MV-4-11 (cell line): ENCODE data around the gene AQP5.

Experiments used
- DNase-seq: peaks from one replicate; lab custom pipeline; 2025; lab: John Stamatoyannopoulos, UW

AQP5 gene

GRCh38 chr12:49932533-49933130, 29.0 kb upstream of the AQP5 start:
- no peak for DNase-seq

- no peak for DNase-seq
Measured at GRCh38 chr12:49933796-49934195, 27.9 kb upstream of the AQP5 start.

GRCh38 chr12:49934505-49934904, 27.2 kb upstream of the AQP5 start:
- no peak for DNase-seq

GRCh38 chr12:49936925-49937324, 24.7 kb upstream of the AQP5 start:
- no peak for DNase-seq

- DNase-seq = no peak
Measured at GRCh38 chr12:49937639-49938300, 23.9 kb upstream of the AQP5 start.

- no peak for DNase-seq
Measured at GRCh38 chr12:49939307-49939706, 22.4 kb upstream of the AQP5 start.

GRCh38 chr12:49939707-49940106, 22.0 kb upstream of the AQP5 start:
- no peak for DNase-seq

GRCh38 chr12:49941556-49942511, 19.8 kb upstream of the AQP5 start:
- no peak for DNase-seq

- DNase-seq = no peak
Measured at GRCh38 chr12:49942512-49942893, 19.2 kb upstream of the AQP5 start.

GRCh38 chr12:49942921-49943624, 18.6 kb upstream of the AQP5 start:
- no peak for DNase-seq

- DNase-seq = no peak
Measured at GRCh38 chr12:49943625-49943960, 18.1 kb upstream of the AQP5 start.

- DNase-seq = no peak
Measured at GRCh38 chr12:49944046-49944445, 17.6 kb upstream of the AQP5 start.

GRCh38 chr12:49944718-49945117, 17.0 kb upstream of the AQP5 start:
- no peak for DNase-seq

GRCh38 chr12:49945394-49946080, 16.1 kb upstream of the AQP5 start:
- peak; percentile 69 for DNase-seq

- no peak for DNase-seq
Measured at GRCh38 chr12:49946086-49946485, 15.6 kb upstream of the AQP5 start.

- no peak for DNase-seq
Measured at GRCh38 chr12:49946497-49946896, 15.2 kb upstream of the AQP5 start.

- DNase-seq = no peak
Measured at GRCh38 chr12:49947593-49948226, 14.0 kb upstream of the AQP5 start.

- DNase-seq = peak; percentile 78
Measured at GRCh38 chr12:49948866-49949845, 12.5 kb upstream of the AQP5 start.

- no peak for DNase-seq
Measured at GRCh38 chr12:49949866-49950265, 11.8 kb upstream of the AQP5 start.
